B cell (primary cell): ENCODE results near the gene CCDC24.

ENCODE experiments used
- CTCF ChIP-seq: fragments of 200-600 bp; IDR thresholded peaks from one replicate; pipeline ENCODE4 v1.8.0; 2022; ENCODE audit warnings: antibody characterized with exemption, mild to moderate bottlenecking
- EZH2 ChIP-seq: IDR thresholded peaks from 2 replicates; pipeline ENCODE4 v1.6.1; 2012; ENCODE audit warnings: borderline replicate concordance, low read depth, mild to moderate bottlenecking, moderate library complexity, low read length; ENCODE audit not compliant: insufficient read depth, poor library complexity, severe bottlenecking

GRCh38 chr1:43945674-43946235 is 45.6 kb upstream of the CCDC24 start:
- TF ChIP-seq CTCF (no peak), EZH2 (no peak)
